Fibroblast of villous mesenchyme (primary cell): ENCODE results near the gene OTUB2. TPM values are rescaled to one million over a fixed set of nuclear protein-coding genes. Genes with fewer than 3 reads are reported as not detected.

Experiments used
- DNase-seq: peaks from one replicate; pipeline ENCODE4 v3.0.0-alpha.2; 2010; ENCODE audit warnings: low read depth
- H3K4me3 ChIP-seq: 2 replicates; pipeline ENCODE4 v1.5.1; 2011; ENCODE audit warnings: low read depth, mild to moderate bottlenecking, low read length
- total RNA-seq: library from RNA; depleted of rRNA; stranded (reverse); fragments of >200 nt; gene quantifications from 2 replicates; pipeline ENCODE4 v1.2.3, GENCODE V29; 2012
- TF ChIP-seq, protein P1 (sequence below): IDR thresholded peaks from 2 replicates; pipeline ENCODE4 v1.5.1; 2012; ENCODE audit warnings: low read depth, mild to moderate bottlenecking, low read length; ENCODE audit not compliant: insufficient read depth

OTUB2 gene
- total RNA-seq, 1 donor = 1.3 TPM

DNA sequence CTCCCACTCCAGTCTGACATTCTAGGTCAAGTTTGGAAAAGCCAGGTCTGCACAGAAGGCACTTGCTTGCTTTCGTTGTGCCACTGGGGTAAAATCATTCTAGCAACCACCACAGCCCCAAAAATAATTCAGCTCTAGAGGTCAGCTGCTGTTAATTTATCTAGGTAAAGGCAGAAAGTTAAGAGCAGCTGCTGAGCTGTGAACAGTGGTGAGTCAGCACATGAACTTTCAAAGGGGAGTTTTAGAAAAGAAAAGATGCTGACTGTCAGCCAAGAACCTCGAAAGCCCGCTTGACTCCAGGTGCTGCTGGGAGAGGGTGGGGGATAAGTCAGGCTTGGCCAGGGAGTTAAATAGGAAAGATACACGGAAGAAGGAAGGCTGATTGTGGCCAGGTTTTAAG, 16.4 kb upstream of the OTUB2 start:
- peak; percentile 22 for DNase-seq
- H3K4me3 ChIP-seq = no peak overlapping the region
- TF ChIP-seq, protein P1, sequence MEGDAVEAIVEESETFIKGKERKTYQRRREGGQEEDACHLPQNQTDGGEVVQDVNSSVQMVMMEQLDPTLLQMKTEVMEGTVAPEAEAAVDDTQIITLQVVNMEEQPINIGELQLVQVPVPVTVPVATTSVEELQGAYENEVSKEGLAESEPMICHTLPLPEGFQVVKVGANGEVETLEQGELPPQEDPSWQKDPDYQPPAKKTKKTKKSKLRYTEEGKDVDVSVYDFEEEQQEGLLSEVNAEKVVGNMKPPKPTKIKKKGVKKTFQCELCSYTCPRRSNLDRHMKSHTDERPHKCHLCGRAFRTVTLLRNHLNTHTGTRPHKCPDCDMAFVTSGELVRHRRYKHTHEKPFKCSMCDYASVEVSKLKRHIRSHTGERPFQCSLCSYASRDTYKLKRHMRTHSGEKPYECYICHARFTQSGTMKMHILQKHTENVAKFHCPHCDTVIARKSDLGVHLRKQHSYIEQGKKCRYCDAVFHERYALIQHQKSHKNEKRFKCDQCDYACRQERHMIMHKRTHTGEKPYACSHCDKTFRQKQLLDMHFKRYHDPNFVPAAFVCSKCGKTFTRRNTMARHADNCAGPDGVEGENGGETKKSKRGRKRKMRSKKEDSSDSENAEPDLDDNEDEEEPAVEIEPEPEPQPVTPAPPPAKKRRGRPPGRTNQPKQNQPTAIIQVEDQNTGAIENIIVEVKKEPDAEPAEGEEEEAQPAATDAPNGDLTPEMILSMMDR = no peak

DNA sequence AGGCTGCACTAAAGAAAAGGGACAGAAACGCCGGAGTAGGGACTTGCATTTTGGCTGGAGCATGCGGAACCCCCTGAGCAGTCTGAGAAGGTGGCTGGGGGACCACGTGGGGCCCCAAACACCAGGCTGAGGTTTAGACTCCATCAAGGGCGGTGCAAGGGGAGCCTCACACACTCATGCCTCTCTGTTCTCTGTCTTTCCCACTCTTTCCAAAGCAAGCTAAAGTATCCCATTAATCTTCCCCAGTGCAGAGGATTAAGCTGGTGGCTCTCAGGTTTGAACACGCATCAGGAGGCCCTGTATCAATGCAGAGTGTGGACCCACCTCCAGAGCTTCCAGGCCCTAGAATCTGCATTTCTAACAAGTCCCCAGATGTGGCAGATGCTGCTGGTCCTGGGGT, 15.5 kb upstream of the OTUB2 start:
- DNase-seq = no peak
- TF ChIP-seq, protein P1 = no peak
- H3K4me3 ChIP-seq = no peak overlapping the region

DNA sequence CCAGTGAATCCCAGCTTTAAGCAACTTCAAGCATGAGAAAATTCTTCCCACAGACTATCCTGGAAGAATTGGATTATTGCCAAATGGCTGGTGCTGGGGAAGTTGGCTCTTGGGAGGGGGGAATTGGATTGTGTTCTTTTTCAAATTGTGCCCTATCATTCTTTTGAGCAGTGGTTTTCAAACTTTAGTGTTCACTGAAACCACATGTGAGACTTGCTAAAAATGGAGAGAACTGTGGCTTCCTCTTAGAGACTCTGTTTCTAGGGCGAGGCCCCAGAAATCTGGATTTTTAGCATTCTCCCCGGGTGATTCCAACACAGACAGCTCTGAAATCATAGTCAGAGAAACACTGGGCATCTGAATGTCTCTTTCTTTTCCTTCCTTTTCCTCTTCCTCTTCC, 14.3 kb upstream of the OTUB2 start:
- H3K4me3 ChIP-seq = no peak overlapping the region
- TF ChIP-seq, protein P1 = no peak
- no peak for DNase-seq

DNA sequence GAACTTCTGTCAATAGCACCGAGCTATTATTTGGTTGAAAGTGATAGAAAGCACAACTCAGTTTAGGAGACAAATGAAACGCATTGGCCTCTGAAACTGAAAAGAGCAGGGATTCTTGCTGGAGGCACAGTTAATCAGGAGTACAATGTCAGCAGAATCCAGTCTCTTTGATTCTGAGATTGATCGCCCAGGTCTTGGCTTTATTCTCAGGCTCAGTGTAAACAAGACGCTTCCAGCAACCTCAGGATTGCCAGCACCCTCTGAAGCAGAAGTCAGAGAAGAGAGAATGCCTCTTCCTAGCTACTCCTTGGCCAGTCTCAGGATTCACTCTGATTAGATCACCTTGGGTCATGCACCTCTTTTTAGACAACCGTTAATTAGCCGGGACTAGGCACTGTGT, 11.8 kb upstream of the OTUB2 start:
- no peak for DNase-seq
- no peak overlapping the region for H3K4me3 ChIP-seq
- TF ChIP-seq, protein P1 = no peak

DNA sequence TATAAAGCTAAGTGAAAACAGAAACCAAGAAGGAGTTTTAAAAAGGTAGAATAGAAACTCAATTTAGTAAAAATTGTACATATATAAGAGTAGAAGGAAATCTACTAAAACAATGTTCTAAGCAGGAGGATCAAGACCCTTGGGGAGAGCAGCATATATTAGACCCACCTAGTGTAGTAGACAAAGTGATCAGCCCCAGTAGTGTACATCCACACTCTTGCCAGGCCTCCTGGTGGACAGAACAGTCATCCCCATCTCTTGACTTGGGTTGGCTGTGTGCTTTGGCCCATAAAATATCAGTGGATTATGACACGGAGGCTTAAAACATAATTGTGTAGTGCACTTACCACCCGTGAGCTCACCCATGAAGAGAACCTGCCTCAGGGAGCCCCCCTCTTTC, 10.9 kb upstream of the OTUB2 start:
- DNase-seq = no peak
- no peak overlapping the region for H3K4me3 ChIP-seq
- TF ChIP-seq, protein P1 = no peak

DNA sequence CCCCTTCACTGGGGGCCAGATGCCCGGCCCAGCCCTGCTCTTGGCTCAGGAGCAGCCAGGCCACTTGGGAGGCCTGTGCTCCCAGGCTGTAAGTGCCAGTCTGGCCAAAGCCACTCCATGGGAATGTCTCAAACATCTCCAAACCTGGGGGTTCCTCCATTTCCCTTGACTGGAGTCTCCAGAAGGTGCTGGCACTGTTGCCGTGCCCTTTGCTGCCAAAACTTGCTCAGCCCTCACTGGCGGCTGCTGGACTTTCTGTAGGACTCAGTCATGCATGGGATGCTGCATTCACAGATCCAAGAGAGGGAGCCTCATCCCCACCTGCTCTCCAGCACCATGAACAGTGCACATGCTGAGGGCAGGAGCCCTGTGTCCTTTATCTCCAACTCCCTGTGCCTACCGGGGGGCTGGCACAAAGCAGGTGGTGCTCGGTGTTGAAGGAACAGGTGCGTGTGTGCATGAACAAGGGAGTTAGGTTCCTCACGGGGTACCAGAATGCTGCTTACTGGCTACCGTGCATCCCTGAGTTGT, 9.6 kb upstream of the OTUB2 start:
- TF ChIP-seq, protein P1 = no peak
- DNase-seq = no peak
- H3K4me3 ChIP-seq = no peak overlapping the region

DNA sequence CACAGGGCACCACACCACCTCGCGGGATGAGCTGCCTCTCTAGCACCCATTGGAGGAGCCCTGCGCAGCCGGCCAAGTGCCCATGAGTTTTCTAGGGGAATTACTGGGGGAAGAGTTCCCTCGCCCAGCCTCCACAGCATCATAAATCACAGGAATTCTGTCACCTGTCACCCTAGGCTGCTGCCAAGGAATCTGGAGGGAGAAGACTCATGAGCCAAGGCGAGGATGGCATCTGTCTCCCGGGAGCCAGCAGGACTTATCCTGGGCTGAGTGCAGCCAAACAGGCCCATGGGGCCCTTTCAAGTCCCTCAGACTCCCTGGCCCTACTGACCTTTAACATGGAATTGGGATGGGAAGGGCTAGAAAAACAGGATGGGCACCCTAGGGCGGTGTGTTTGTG, 7.8 kb upstream of the OTUB2 start:
- no peak for DNase-seq
- TF ChIP-seq, protein P1 = no peak

More for the DNA sequence above, 7.8 kb upstream of the OTUB2 start:
- H3K4me3 ChIP-seq = no peak overlapping the region
